Choroid plexus epithelial cell (primary cell): ENCODE results near the gene FITM2.
"Not testable (repeated sequence)": the region's sequence is repeated elsewhere in the genome, so short reads cannot be mapped to it uniquely, and the experiment has no call there.

ENCODE experiments used
- DNase-seq: peaks from one replicate; pipeline ENCODE4 v3.0.0-alpha.2; 2010; ENCODE audit warnings: low read depth
- H3K4me3 ChIP-seq: 2 replicates; pipeline ENCODE4 v1.5.1; 2011; ENCODE audit warnings: low read depth, mild to moderate bottlenecking, control low read depth, low read length, moderate library complexity
- CTCF ChIP-seq: conservative IDR thresholded peaks from 2 replicates; pipeline ENCODE4 v1.5.1; 2011; ENCODE audit warnings: low read depth, mild to moderate bottlenecking, control low read depth, inconsistent platforms, low read length, moderate library complexity

Gene FITM2

GRCh38 chr20:44355498-44356352, 44.7 kb upstream of the FITM2 start, which contains the start of gene HNF4A:
HNF4A (plus strand) TSS chr20:44355699; CDS start chr20:44355805, 106 bp downstream.
- no peak for DNase-seq
- H3K4me3 ChIP-seq, result no peak within 1 kb of the TSS
- TF ChIP-seq CTCF, result no peak

- H3K4me3 ChIP-seq, result no peak overlapping the region
- DNase-seq, result no peak
- TF ChIP-seq CTCF, result no peak
These were observed 44.0 kb upstream of the FITM2 start for GRCh38 chr20:44354979-44355497.

GRCh38 chr20:44350567-44350966, 39.6 kb upstream of the FITM2 start:
- H3K4me3 ChIP-seq, result no peak overlapping the region
- DNase-seq, result no peak
- no peak for TF ChIP-seq CTCF

GRCh38 chr20:44349349-44349748, 38.3 kb upstream of the FITM2 start:
- no peak for TF ChIP-seq CTCF
- no peak for DNase-seq
- no peak overlapping the region for H3K4me3 ChIP-seq

GRCh38 chr20:44348168-44348659, 37.2 kb upstream of the FITM2 start:
- no peak for DNase-seq
- no peak for TF ChIP-seq CTCF

GRCh38 chr20:44345941-44346340, 34.9 kb upstream of the FITM2 start:
- not testable (repeated sequence) for H3K4me3 ChIP-seq, DNase-seq

More at GRCh38 chr20:44348168-44348659, 37.2 kb upstream of the FITM2 start:
- H3K4me3 ChIP-seq, result no peak overlapping the region

- DNase-seq, result no peak
- no peak overlapping the region for H3K4me3 ChIP-seq
- no peak for TF ChIP-seq CTCF
These were observed 34.1 kb upstream of the FITM2 start for GRCh38 chr20:44345147-44345546.
